Spleen (tissue), 7 donors: ENCODE data around the gene POU6F2.

Experiments
- POLR2AphosphoS5 ChIP-seq, 3 donors: sonication (generic); formaldehyde crosslinking; IDR thresholded peaks; one replicate each; pipeline ENCODE4 v1.5.1; 2017; ENCODE audit warnings: antibody characterized with exemption in 3 of 3
- TF ChIP-seq, protein P1 (sequence below), 11 experiments: fragments of 200-600 bp in 7 of 11; fragments of 450-650 bp in 4 of 11; sonication (generic) in 4 of 11; IDR thresholded peaks in 8 of 11; conservative IDR thresholded peaks in 3 of 11; 1 replicate in 7 of 11; 2 replicates in 4 of 11; pipeline versions ENCODE4 v1.4.0 to v1.8.0; 2016 to 2021; ENCODE audit warnings: antibody characterized with exemption in 11 of 11, inconsistent platforms in 4 of 11, mild to moderate bottlenecking in 1 of 11
- donor health status: DM: no; HTN: no; CAD: no; lungs with moderate emphysema.
- donor health status: DM: no; HTN: no; CAD: no.
- donor health status: DM: no; HTN: no; CAD: no.

DNA sequence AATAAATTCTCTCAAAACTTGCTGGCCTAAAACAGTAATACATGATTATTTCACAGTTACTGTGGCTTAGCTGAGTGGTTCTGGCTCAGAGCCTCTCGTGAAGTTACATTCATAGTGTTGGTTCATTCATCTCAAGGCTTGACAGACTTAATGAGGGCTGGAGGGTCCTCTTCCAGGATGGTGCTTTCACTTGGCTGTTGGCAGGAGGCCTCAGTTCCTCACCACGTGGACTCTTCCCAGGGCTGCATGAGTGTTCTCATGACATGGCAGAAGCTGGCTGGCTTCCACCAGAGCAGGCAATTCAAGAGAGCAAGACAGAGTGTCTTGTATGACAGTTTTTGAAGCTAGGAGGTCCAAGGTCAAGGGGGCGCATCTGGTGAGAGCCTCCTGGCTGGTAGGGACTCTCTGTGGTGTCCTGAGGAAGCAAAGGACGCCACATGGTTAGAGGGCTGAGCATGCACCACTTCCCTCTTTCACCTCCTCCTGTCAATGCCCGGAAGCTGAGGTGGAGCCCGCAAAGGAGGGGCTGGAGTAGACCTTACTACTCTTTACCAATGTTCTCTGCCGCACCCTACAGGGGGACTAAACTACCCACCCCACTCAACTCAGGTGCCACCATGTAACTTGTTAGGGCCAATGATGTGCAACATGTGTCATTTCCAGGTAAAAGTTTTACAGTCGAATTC lies 530.3 kb downstream of the POU6F2 start:
- no peak for TF ChIP-seq POLR2AphosphoS5 (IDR thresholded peaks at IDR 0.05)
- TF ChIP-seq, protein P1, sequence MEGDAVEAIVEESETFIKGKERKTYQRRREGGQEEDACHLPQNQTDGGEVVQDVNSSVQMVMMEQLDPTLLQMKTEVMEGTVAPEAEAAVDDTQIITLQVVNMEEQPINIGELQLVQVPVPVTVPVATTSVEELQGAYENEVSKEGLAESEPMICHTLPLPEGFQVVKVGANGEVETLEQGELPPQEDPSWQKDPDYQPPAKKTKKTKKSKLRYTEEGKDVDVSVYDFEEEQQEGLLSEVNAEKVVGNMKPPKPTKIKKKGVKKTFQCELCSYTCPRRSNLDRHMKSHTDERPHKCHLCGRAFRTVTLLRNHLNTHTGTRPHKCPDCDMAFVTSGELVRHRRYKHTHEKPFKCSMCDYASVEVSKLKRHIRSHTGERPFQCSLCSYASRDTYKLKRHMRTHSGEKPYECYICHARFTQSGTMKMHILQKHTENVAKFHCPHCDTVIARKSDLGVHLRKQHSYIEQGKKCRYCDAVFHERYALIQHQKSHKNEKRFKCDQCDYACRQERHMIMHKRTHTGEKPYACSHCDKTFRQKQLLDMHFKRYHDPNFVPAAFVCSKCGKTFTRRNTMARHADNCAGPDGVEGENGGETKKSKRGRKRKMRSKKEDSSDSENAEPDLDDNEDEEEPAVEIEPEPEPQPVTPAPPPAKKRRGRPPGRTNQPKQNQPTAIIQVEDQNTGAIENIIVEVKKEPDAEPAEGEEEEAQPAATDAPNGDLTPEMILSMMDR (IDR thresholded peaks at IDR 0.05 in 8 of 11, conservative IDR thresholded peaks at IDR 0.05 in 3 of 11): no peak
